Mesothelial cell of epicardium (in vitro differentiated cells): Measurements from ENCODE around the gene VEGFD. TPM values are rescaled to one million over a fixed set of nuclear protein-coding genes. Genes with fewer than 3 reads are reported as not detected.

Experiments
- DNase-seq, 2 experiments: peaks; one replicate each; pipeline ENCODE4 v3.0.0; 2021; ENCODE audit warnings: low spot score in 2 of 2; ENCODE audit not compliant: unreplicated experiment in 2 of 2
- H3K27ac Mint-ChIP-seq: 2 replicates; pipeline ENCODE4 v1.8.0; 2021; ENCODE audit warnings: mixed read lengths
- H3K27me3 Mint-ChIP-seq: 2 replicates; pipeline ENCODE4 v1.8.0; 2021; ENCODE audit warnings: low read depth, mixed read lengths
- H3K36me3 Mint-ChIP-seq: 2 replicates; pipeline ENCODE4 v1.8.0; 2021; ENCODE audit warnings: mixed read lengths
- H3K4me1 Mint-ChIP-seq: 2 replicates; pipeline ENCODE4 v1.8.0; 2021; ENCODE audit warnings: mixed read lengths
- H3K4me3 Mint-ChIP-seq: 2 replicates; pipeline ENCODE4 v1.8.0; 2021; ENCODE audit warnings: mild to moderate bottlenecking, moderate library complexity, mixed read lengths
- H3K9me3 Mint-ChIP-seq: 2 replicates; pipeline ENCODE4 v1.8.0; 2021; ENCODE audit warnings: mixed read lengths
- total RNA-seq: library from RNA; stranded (reverse); gene quantifications from 3 replicates; pipeline ENCODE4 v1.2.1, GENCODE V29; 2021
- TF ChIP-seq, protein P1 (sequence below): fragments of 200-600 bp; sonication (generic); IDR thresholded peaks from one replicate; pipeline ENCODE4 v1.5.0; 2021; ENCODE audit warnings: antibody characterized with exemption; ENCODE audit not compliant: unreplicated experiment

The VEGFD gene
- total RNA-seq, 1 donor from 2014 or later: 0.40 TPM

DNA sequence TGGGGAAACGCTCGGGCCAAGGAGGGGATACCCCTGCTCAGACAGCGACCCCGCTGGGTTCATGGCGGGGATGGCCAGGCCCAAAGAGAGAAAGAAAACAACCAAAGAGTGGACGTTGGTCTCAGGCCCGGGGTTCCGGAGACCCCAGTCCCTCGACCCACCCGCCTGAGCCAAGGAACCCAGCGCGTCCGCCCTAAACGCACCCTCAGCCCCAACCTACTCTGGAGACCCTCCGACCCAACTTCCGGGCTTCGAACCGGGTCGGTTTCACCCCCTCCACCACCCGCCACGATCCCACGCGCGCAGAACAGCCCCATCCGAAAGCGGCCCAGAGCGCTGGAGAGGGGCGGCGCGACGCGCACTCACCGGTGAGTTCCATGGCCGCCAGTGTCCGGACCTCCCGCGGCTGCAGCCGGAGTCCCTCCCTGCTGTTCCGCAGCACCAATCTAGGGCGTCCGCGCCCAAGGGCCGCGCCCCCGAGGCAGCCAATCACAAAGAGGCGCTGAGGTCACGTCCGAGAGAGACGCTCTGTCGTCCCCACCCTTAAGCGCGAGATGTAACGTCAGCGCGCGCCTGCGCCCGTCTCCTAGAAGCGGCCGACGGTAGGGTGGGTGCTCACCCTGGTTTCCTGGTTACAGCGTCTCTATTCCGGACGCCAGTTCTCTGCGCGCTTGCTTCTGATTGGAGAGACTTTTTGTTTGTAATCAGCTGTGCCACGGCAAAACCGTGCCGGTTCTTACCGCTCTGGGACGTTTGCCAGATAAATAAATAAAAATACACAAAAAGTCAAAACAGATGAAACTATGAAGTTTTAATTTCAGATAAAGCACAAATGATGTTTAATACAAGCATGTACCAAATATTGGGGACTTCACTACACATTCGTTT, 48.8 kb downstream of the VEGFD start, which contains the start of gene PIGA:
Gene PIGA (minus strand): TSS at position 389 of the 888 bp plus-strand sequence. CDS start 3,593 bp downstream, outside the sequence.
- TF ChIP-seq, protein P1, sequence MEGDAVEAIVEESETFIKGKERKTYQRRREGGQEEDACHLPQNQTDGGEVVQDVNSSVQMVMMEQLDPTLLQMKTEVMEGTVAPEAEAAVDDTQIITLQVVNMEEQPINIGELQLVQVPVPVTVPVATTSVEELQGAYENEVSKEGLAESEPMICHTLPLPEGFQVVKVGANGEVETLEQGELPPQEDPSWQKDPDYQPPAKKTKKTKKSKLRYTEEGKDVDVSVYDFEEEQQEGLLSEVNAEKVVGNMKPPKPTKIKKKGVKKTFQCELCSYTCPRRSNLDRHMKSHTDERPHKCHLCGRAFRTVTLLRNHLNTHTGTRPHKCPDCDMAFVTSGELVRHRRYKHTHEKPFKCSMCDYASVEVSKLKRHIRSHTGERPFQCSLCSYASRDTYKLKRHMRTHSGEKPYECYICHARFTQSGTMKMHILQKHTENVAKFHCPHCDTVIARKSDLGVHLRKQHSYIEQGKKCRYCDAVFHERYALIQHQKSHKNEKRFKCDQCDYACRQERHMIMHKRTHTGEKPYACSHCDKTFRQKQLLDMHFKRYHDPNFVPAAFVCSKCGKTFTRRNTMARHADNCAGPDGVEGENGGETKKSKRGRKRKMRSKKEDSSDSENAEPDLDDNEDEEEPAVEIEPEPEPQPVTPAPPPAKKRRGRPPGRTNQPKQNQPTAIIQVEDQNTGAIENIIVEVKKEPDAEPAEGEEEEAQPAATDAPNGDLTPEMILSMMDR: no peak
- peak within 1 kb of the TSS; percentile 96 for H3K27ac Mint-ChIP-seq
- peak within 1 kb of the TSS; percentile 93 for H3K4me3 Mint-ChIP-seq
- peaks cover 17% of the 10 kb centered on the region for H3K27me3 Mint-ChIP-seq
- H3K4me1 Mint-ChIP-seq: peaks cover 9% of the 10 kb centered on the region
- H3K36me3 Mint-ChIP-seq: no peaks in the 10 kb centered on the region
- peak; percentile 73 to 88 for DNase-seq
- no peaks in the 10 kb centered on the region for H3K9me3 Mint-ChIP-seq

DNA sequence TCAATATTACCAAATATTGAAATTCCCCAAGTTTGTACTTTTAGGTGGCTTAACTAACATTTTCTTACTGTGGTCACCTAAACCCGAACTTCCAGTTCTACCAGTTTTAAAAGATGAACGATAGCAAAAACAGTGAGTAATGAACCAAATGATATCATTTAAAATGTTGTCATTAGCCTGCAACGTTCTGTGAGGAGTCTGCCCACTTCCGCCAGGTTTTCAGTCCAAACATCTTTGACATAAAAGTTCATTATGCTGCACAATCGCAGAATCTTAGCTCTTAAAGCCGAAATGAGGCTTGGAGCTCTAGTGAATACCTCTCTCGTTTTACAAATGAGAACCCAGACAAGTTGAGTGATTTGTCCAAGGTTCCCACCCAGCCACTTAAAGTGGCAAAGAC, 49.7 kb downstream of the VEGFD start:
- TF ChIP-seq, protein P1: no peak
- Mint-ChIP-seq H3K4me1 (peaks cover 9% of the 10 kb centered on the region), H3K27ac (peak overlapping the region; percentile 96), H3K36me3 (no peaks in the 10 kb centered on the region), H3K9me3 (no peaks in the 10 kb centered on the region), H3K27me3 (peaks cover 14% of the 10 kb centered on the region), H3K4me3 (peak overlapping the region; percentile 93)
- no peak for DNase-seq

DNA sequence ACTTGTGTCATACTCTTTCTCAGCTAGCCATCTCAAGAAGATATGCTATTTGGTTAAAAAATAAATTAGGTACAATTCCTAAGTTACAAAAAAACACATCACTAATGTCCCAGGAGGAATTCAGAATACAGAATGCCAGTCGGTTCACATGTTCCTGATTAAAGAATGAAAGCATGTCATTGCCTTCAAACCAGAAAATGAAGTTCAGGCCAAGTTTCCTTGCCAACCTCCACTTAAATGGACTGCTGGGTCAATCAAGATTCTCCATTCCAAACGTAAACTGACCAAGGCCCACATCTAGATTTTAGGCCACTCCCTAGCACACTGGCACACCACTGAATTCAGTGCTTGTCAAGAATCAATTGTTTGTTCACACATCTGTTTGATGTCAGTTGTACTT, 55.4 kb downstream of the VEGFD start:
- TF ChIP-seq, protein P1: no peak
- Mint-ChIP-seq H3K4me1 (no peaks in the 10 kb centered on the region), H3K27ac (no peak overlapping the region), H3K36me3 (no peaks in the 10 kb centered on the region), H3K27me3 (no peaks in the 10 kb centered on the region), H3K9me3 (no peaks in the 10 kb centered on the region), H3K4me3 (no peak overlapping the region)
- no peak for DNase-seq

DNA sequence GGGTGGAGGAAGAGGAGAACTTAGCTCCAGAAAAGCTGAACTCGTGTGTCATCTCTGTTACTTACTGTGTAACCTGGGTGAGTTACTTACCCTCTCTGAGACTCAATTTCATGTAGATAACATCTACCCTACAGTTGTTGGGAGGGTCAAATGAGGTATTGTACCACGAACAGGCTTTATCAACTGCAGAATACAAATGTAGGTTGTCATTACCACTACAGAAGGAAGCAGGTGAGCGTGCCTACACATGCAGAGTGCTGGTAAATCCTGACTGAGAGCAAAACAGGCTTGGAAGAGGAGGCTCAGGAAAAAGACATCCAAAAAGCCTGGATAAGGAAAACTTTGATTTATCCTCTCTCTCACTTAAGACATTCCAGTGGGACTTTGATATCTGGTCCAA, 56.1 kb downstream of the VEGFD start:
- Mint-ChIP-seq H3K4me3 (no peak overlapping the region), H3K36me3 (no peaks in the 10 kb centered on the region), H3K27ac (no peak overlapping the region), H3K4me1 (no peaks in the 10 kb centered on the region), H3K27me3 (no peaks in the 10 kb centered on the region), H3K9me3 (no peaks in the 10 kb centered on the region)
- no peak for DNase-seq
- TF ChIP-seq, protein P1: no peak

DNA sequence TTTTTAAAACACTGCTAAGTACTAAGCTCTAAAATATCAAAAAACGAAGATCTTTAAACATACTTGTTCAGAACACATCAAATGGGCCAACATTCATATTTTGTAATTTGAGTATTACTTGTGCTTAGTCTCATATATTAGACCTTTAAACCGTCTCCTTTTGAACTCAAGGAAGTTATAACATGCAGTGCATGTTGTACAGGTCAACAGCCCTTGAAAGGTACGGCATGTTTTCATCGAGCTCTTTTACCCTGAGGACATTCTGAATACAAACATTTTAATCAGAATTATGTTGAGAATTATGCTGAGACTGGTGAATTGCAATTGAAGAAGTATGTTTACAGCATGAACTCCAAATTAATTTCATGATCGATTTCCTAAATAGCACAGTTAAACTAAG, 61.7 kb downstream of the VEGFD start:
- TF ChIP-seq, protein P1: no peak
- Mint-ChIP-seq H3K4me1 (no peaks in the 10 kb centered on the region), H3K36me3 (no peaks in the 10 kb centered on the region), H3K27ac (no peak overlapping the region), H3K27me3 (no peaks in the 10 kb centered on the region), H3K4me3 (no peak overlapping the region), H3K9me3 (peaks cover 3% of the 10 kb centered on the region)
- DNase-seq: no peak
